Muscle layer of colon (tissue), 2 donors: Measurements from ENCODE around the gene SLC7A6.

Experiments used
- H3K27ac ChIP-seq: one replicate; pipeline ENCODE4 v1.7.0; 2013; ENCODE audit warnings: low read depth, mild to moderate bottlenecking, low read length, moderate library complexity
- H3K27me3 ChIP-seq, 2 donors: one replicate each; pipeline ENCODE4 v1.7.0; 2013; ENCODE audit warnings: low read length in 2 of 2, mild to moderate bottlenecking in 2 of 2; ENCODE audit not compliant: insufficient read depth in 2 of 2, control insufficient read depth in 1 of 2
- H3K36me3 ChIP-seq: one replicate; pipeline ENCODE4 v1.7.0; 2013; ENCODE audit warnings: mild to moderate bottlenecking, low read length; ENCODE audit not compliant: insufficient read depth
- H3K4me1 ChIP-seq: one replicate; pipeline ENCODE4 v1.7.0; 2013; ENCODE audit warnings: mild to moderate bottlenecking, low read length; ENCODE audit not compliant: insufficient read depth
- H3K4me3 ChIP-seq, 2 donors: one replicate each; pipeline ENCODE4 v1.7.0; 2013; ENCODE audit warnings: low read length in 2 of 2, low read depth in 1 of 2, mild to moderate bottlenecking in 1 of 2, moderate library complexity in 1 of 2
- H3K9ac ChIP-seq: one replicate; pipeline ENCODE4 v1.7.0; 2013; ENCODE audit warnings: low read length
- H3K9me3 ChIP-seq: one replicate; pipeline ENCODE4 v1.7.0; 2013; ENCODE audit warnings: mild to moderate bottlenecking, low read length
- donor health status: abdominal sarcoma.
- donor health status: Adenocarcinoma of cecum.

Gene SLC7A6

GRCh38 chr16:68345958-68346635, 81.8 kb downstream of the SLC7A6 start:
- no peak overlapping the region for H3K4me3 ChIP-seq
- peaks cover 63% of the 10 kb centered on the region for H3K36me3 ChIP-seq
- H3K9ac ChIP-seq = no peak overlapping the region
- no peak overlapping the region for H3K27ac ChIP-seq
- H3K27me3 ChIP-seq = no peaks in the 10 kb centered on the region
- no peaks in the 10 kb centered on the region for H3K9me3 ChIP-seq
- no peaks in the 10 kb centered on the region for H3K4me1 ChIP-seq

GRCh38 chr16:68346892-68347480, 82.7 kb downstream of the SLC7A6 start:
- no peak overlapping the region for H3K27ac ChIP-seq
- H3K9me3 ChIP-seq = no peaks in the 10 kb centered on the region
- H3K4me3 ChIP-seq = no peak overlapping the region
- no peaks in the 10 kb centered on the region for H3K27me3 ChIP-seq
- H3K9ac ChIP-seq = no peak overlapping the region
- no peaks in the 10 kb centered on the region for H3K4me1 ChIP-seq
- peaks cover 70% of the 10 kb centered on the region for H3K36me3 ChIP-seq

- Histone ChIP-seq H3K9ac (no peak overlapping the region), H3K9me3 (no peaks in the 10 kb centered on the region), H3K27me3 (no peaks in the 10 kb centered on the region), H3K4me1 (no peaks in the 10 kb centered on the region), H3K27ac (no peak overlapping the region), H3K4me3 (no peak overlapping the region), H3K36me3 (peaks cover 74% of the 10 kb centered on the region)
Observed at GRCh38 chr16:68347605-68348004, 83.3 kb downstream of the SLC7A6 start.

GRCh38 chr16:68348639-68349445, 84.5 kb downstream of the SLC7A6 start:
- no peak overlapping the region for H3K9ac ChIP-seq
- H3K36me3 ChIP-seq = peaks cover 77% of the 10 kb centered on the region

GRCh38 chr16:68349838-68350410, 85.6 kb downstream of the SLC7A6 start:
- no peak overlapping the region for H3K9ac ChIP-seq
- no peaks in the 10 kb centered on the region for H3K4me1 ChIP-seq
- no peaks in the 10 kb centered on the region for H3K9me3 ChIP-seq
- H3K27me3 ChIP-seq = no peaks in the 10 kb centered on the region
- no peak overlapping the region for H3K27ac ChIP-seq
- H3K4me3 ChIP-seq = no peak overlapping the region
- peaks cover 83% of the 10 kb centered on the region for H3K36me3 ChIP-seq

More at GRCh38 chr16:68348639-68349445, 84.5 kb downstream of the SLC7A6 start:
- H3K4me1 ChIP-seq = no peaks in the 10 kb centered on the region
- H3K4me3 ChIP-seq = no peak overlapping the region
- no peaks in the 10 kb centered on the region for H3K27me3 ChIP-seq
- H3K27ac ChIP-seq = no peak overlapping the region
- no peaks in the 10 kb centered on the region for H3K9me3 ChIP-seq

- no peak overlapping the region for H3K9ac ChIP-seq
- no peak overlapping the region for H3K27ac ChIP-seq
- no peaks in the 10 kb centered on the region for H3K27me3 ChIP-seq
- peaks cover 83% of the 10 kb centered on the region for H3K36me3 ChIP-seq
- no peaks in the 10 kb centered on the region for H3K4me1 ChIP-seq
- H3K4me3 ChIP-seq = no peak overlapping the region
- no peaks in the 10 kb centered on the region for H3K9me3 ChIP-seq
Observed at GRCh38 chr16:68350813-68351350, 86.6 kb downstream of the SLC7A6 start.
